ENCODE data around the gene MGAT1. TPM values are rescaled to one million over a fixed set of nuclear protein-coding genes. Genes with fewer than 3 reads are reported as not detected.
A peak's percentile ranks its signal among the peaks of the same experiment; 100 is the strongest.

MGAT1 gene
- total and polyA plus RNA-seq, 8 donors: 52.8 to 656 (median 66.4) TPM

GRCh38 chr5:180807654-180808414 lies 5.2 kb upstream of the MGAT1 start:
- no peak for DNase-seq
- intact Hi-C loops (cut with DNase I; ENCODE audit: low total_unique reads): no loop called here
- no peaks in the 10 kb centered on the region for H3K27me3 ChIP-seq
- no peak for TF ChIP-seq POLR2A (IDR thresholded peaks at IDR 0.05)
- H3K4me1 ChIP-seq: peaks cover 69 to 82% (median 78%) of the 10 kb centered on the region in 4 donors
- peak overlapping the region; percentile 11 to 75 (median 62) for H3K4me3 ChIP-seq
- 32 to 57% (median 46%) methylated on average over 6 of the region's 6 CpGs for WGBS, 5 donors
- no peaks in the 10 kb centered on the region for H3K9me3 ChIP-seq
- H3K27ac ChIP-seq: peak overlapping the region; percentile 16 to 99 (median 98)
- peaks cover 0 to 7% (median 0%) of the 10 kb centered on the region in 4 donors for H3K36me3 ChIP-seq

DNA sequence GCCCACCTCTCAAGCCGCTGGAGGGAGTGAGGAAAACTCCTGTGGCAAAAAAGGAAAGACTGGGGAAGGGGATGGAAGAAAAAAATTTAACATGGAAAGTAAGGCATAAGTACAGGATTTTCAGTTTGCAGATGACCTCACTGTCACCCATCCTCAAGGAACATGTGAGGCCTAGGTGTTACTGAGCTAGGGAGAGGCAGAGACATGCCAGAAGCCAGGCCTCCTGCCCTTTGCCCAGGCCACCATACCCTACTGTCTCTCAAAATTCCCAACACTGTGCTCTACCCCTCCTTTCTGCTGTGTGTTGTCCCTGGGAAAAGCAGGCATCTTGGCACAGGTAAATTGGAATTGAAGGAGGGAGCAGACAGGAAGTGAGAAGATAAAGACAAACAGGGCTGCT lies 4.4 kb upstream of the MGAT1 start:
- Histone ChIP-seq H3K27me3 (no peaks in the 10 kb centered on the region), H3K27ac (peak overlapping the region; percentile 15 to 99 (median 98)), H3K36me3 (peaks cover 0 to 7% (median 0%) of the 10 kb centered on the region in 4 donors), H3K9me3 (no peaks in the 10 kb centered on the region), H3K4me1 (peaks cover 69 to 79% (median 77%) of the 10 kb centered on the region in 4 donors), H3K4me3 (peak overlapping the region in 3 of 4 donors; percentile 11 to 67 (median 56))
- intact Hi-C loops (cut with DNase I; ENCODE audit: low total_unique reads): no loop called here
- 70 to 94% (median 85%) methylated on average over 1 of the region's 1 CpG for WGBS, 5 donors
- TF ChIP-seq POLR2AphosphoS5 (IDR thresholded peaks at IDR 0.05) (no peak), EP300 (IDR thresholded peaks at IDR 0.05) (no peak), POLR2A (IDR thresholded peaks at IDR 0.05) (no peak)
- TF ChIP-seq, protein P1, sequence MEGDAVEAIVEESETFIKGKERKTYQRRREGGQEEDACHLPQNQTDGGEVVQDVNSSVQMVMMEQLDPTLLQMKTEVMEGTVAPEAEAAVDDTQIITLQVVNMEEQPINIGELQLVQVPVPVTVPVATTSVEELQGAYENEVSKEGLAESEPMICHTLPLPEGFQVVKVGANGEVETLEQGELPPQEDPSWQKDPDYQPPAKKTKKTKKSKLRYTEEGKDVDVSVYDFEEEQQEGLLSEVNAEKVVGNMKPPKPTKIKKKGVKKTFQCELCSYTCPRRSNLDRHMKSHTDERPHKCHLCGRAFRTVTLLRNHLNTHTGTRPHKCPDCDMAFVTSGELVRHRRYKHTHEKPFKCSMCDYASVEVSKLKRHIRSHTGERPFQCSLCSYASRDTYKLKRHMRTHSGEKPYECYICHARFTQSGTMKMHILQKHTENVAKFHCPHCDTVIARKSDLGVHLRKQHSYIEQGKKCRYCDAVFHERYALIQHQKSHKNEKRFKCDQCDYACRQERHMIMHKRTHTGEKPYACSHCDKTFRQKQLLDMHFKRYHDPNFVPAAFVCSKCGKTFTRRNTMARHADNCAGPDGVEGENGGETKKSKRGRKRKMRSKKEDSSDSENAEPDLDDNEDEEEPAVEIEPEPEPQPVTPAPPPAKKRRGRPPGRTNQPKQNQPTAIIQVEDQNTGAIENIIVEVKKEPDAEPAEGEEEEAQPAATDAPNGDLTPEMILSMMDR (IDR thresholded peaks at IDR 0.05): no peak
- peak in 1 of 2 donors; percentile 2 for DNase-seq

- no peak for TF ChIP-seq POLR2A (IDR thresholded peaks at IDR 0.05)
- TF ChIP-seq EP300 (IDR thresholded peaks at IDR 0.05): no peak
- TF ChIP-seq, protein P1 (IDR thresholded peaks at IDR 0.05): no peak
- no peak for TF ChIP-seq POLR2AphosphoS5 (IDR thresholded peaks at IDR 0.05)
- intact Hi-C loops (cut with DNase I; ENCODE audit: low total_unique reads): no loop called here
These were observed 3.9 kb upstream of the MGAT1 start for GRCh38 chr5:180806351-180807011.

GRCh38 chr5:180804129-180804618 lies 1.6 kb upstream of the MGAT1 start:
- TF ChIP-seq POLR2AphosphoS5 (IDR thresholded peaks at IDR 0.05) (no peak), EP300 (IDR thresholded peaks at IDR 0.05) (no peak), POLR2A (IDR thresholded peaks at IDR 0.05) (no peak)
- TF ChIP-seq, protein P1 (IDR thresholded peaks at IDR 0.05): no peak
- peak overlapping the region; percentile 81 to 94 (median 86) for H3K4me3 ChIP-seq
- intact Hi-C loops (cut with DNase I; ENCODE audit: low total_unique reads): no loop called here
- peak overlapping the region; percentile 98 to 99 (median 99) for H3K27ac ChIP-seq
- H3K4me1 ChIP-seq: peaks cover 85 to 91% (median 90%) of the 10 kb centered on the region in 4 donors
- H3K27me3 ChIP-seq: no peaks in the 10 kb centered on the region
- DNase-seq: no peak
- no peaks in the 10 kb centered on the region for H3K9me3 ChIP-seq
- peaks cover 0 to 15% (median 11%) of the 10 kb centered on the region in 4 donors for H3K36me3 ChIP-seq
- WGBS, 5 donors: 73 to 80% (median 77%) methylated on average over 21 to 22 of the region's 22 CpGs

More at GRCh38 chr5:180806351-180807011, 3.9 kb upstream of the MGAT1 start:
- Histone ChIP-seq H3K4me1 (peaks cover 68 to 77% (median 75%) of the 10 kb centered on the region in 4 donors), H3K4me3 (peak overlapping the region in 2 of 4 donors; percentile 56 to 67), H3K36me3 (peaks cover 0 to 7% (median 0%) of the 10 kb centered on the region in 4 donors), H3K27ac (peak overlapping the region in 4 of 5 donors; percentile 97 to 99 (median 98)), H3K27me3 (no peaks in the 10 kb centered on the region), H3K9me3 (no peaks in the 10 kb centered on the region)
- WGBS, 5 donors: 55 to 79% (median 74%) methylated on average over 9 of the region's 9 CpGs
- DNase-seq: peak in 1 of 2 donors; percentile 33

Measured in stomach (tissue), 9 donors.